Stimulated activated CD8-positive, alpha-beta memory T cell treated with anti-CD3 and anti-CD28 coated beads, Interleukin-2, amount 100 ng/mL, for 48 hours (primary cell): ENCODE data around the gene INPP5A.
A peak's percentile ranks its signal among the peaks of the same experiment; 100 is the strongest.

Experiments used
- DNase-seq, 2 donors: peaks; one replicate each; pipeline ENCODE4 v3.0.0-alpha.2; 2020; ENCODE audit warnings: low read depth in 2 of 2

INPP5A gene

GRCh38 chr10:132579027-132579859, 41.7 kb downstream of the INPP5A start:
- no peak for DNase-seq

GRCh38 chr10:132580143-132580542, 42.6 kb downstream of the INPP5A start:
- no peak for DNase-seq

GRCh38 chr10:132580617-132581016, 43.0 kb downstream of the INPP5A start:
- DNase-seq = no peak

GRCh38 chr10:132582137-132582536, 44.5 kb downstream of the INPP5A start:
- DNase-seq = no peak

GRCh38 chr10:132582771-132583170, 45.2 kb downstream of the INPP5A start:
- DNase-seq = no peak

GRCh38 chr10:132583456-132583855, 45.9 kb downstream of the INPP5A start:
- DNase-seq = no peak

- no peak for DNase-seq
These were observed 46.5 kb downstream of the INPP5A start for GRCh38 chr10:132584081-132584480.

- DNase-seq = no peak
These were observed 48.4 kb downstream of the INPP5A start for GRCh38 chr10:132585732-132586722.

- DNase-seq = no peak
These were observed 49.2 kb downstream of the INPP5A start for GRCh38 chr10:132586739-132587138.

- no peak for DNase-seq
These were observed 49.6 kb downstream of the INPP5A start for GRCh38 chr10:132587175-132587574.

- peak in 1 of 2 donors; percentile 32 for DNase-seq
These were observed 50.9 kb downstream of the INPP5A start for GRCh38 chr10:132588301-132589013.

GRCh38 chr10:132589015-132589414, 51.4 kb downstream of the INPP5A start:
- no peak for DNase-seq

GRCh38 chr10:132589681-132590080, 52.1 kb downstream of the INPP5A start:
- DNase-seq = no peak

GRCh38 chr10:132590094-132590751, 52.6 kb downstream of the INPP5A start:
- DNase-seq = no peak

- DNase-seq = no peak
These were observed 53.1 kb downstream of the INPP5A start for GRCh38 chr10:132590752-132591121.

- no peak for DNase-seq
These were observed 53.8 kb downstream of the INPP5A start for GRCh38 chr10:132591166-132591971.

- no peak for DNase-seq
These were observed 55.3 kb downstream of the INPP5A start for GRCh38 chr10:132592790-132593383.

GRCh38 chr10:132593389-132593788, 55.8 kb downstream of the INPP5A start:
- no peak for DNase-seq

- DNase-seq = no peak
These were observed 56.6 kb downstream of the INPP5A start for GRCh38 chr10:132593900-132594876.
